PC-3 (cell line): ENCODE data around the gene GABRD. TPM values are rescaled to one million over a fixed set of nuclear protein-coding genes. Genes with fewer than 3 reads are reported as not detected.

ENCODE experiments used
- ATAC-seq: fragments of 200-7000 bp; cut with Tn5 transposase; 2 replicates; pipeline ENCODE4 v1.9.1; 2020; ENCODE audit warnings: mild to moderate bottlenecking, moderate library complexity
- BruUV-seq: library from RNA; stranded (reverse); fragments of 400-500 nt; replicated peaks from 2 replicates; lab custom pipeline; 2021; lab: Mats Ljungman, UMichigan
- CTCF ChIA-PET: fragments of 300-600 bp; sonication (Branson Sonifier 250); formaldehyde crosslinking; loops from one replicate; lab custom pipeline; 2022; ENCODE audit warnings: antibody characterized with exemption; lab: Charles Lee
- POLR2A ChIA-PET: fragments of 300-600 bp; sonication (Branson Sonifier 250); formaldehyde crosslinking; loops from one replicate; lab custom pipeline; 2022; ENCODE audit warnings: antibody characterized with exemption; ENCODE audit not compliant: unreplicated experiment; lab: Charles Lee
- DNase-seq: peaks from one replicate; pipeline ENCODE4 v3.0.0-alpha.2; 2015
- H2AFZ ChIP-seq: fragments of 300-600 bp; sonication (generic); 2 replicates; pipeline ENCODE4 v1.6.0; 2016; ENCODE audit warnings: antibody characterized with exemption, low read length
- H3F3A ChIP-seq: fragments of 300-600 bp; sonication (generic); one replicate; pipeline ENCODE4 v1.6.0; 2017; ENCODE audit warnings: antibody characterized with exemption, low read length, control low read depth, mild to moderate bottlenecking; ENCODE audit not compliant: unreplicated experiment
- H3K27ac ChIP-seq: fragments of 300-600 bp; sonication (generic); 2 replicates; pipeline ENCODE4 v1.5.1; 2016; ENCODE audit warnings: mild to moderate bottlenecking, low read length
- H3K27me3 ChIP-seq: fragments of 300-600 bp; sonication (generic); 2 replicates; pipeline ENCODE4 v1.6.1; 2016; ENCODE audit warnings: low read length, mixed read lengths
- H3K36me3 ChIP-seq: fragments of 300-600 bp; sonication (generic); 2 replicates; pipeline ENCODE4 v1.6.1; 2016; ENCODE audit warnings: low read depth, mixed run types, low read length, mixed read lengths
- H3K4me1 ChIP-seq: fragments of 300-600 bp; sonication (generic); 2 replicates; pipeline ENCODE4 v1.5.1; 2016; ENCODE audit warnings: low read length; ENCODE audit not compliant: insufficient read depth
- H3K4me2 ChIP-seq: fragments of 300-600 bp; sonication (generic); 2 replicates; pipeline ENCODE4 v1.6.0; 2016; ENCODE audit warnings: low read length
- H3K4me3 ChIP-seq: fragments of 300-600 bp; sonication (generic); 2 replicates; pipeline ENCODE4 v1.5.1; 2016; ENCODE audit warnings: mild to moderate bottlenecking, low read length, mixed read lengths
- H3K79me2 ChIP-seq: fragments of 300-600 bp; sonication (generic); 2 replicates; pipeline ENCODE4 v1.6.1; 2017; ENCODE audit warnings: low read length, mixed read lengths
- H3K9ac ChIP-seq: fragments of 300-600 bp; sonication (generic); 2 replicates; pipeline ENCODE4 v1.6.0; 2016; ENCODE audit warnings: mild to moderate bottlenecking, low read length
- H3K9me2 ChIP-seq: fragments of 300-600 bp; sonication (generic); replicated peaks from 2 replicates; pipeline ENCODE4 v1.6.1; 2016; ENCODE audit warnings: mixed run types, low read length, mixed read lengths
- H3K9me3 ChIP-seq: fragments of 300-600 bp; sonication (generic); 2 replicates; pipeline ENCODE4 v1.6.1; 2016; ENCODE audit warnings: low read length, mixed read lengths
- H4K20me1 ChIP-seq: fragments of 300-600 bp; sonication (generic); 2 replicates; pipeline ENCODE4 v1.6.1; 2016; ENCODE audit warnings: low read length, mixed read lengths
- EZH2 ChIP-seq: fragments of 300-600 bp; sonication (generic); IDR thresholded peaks from one replicate; pipeline ENCODE4 v1.6.1; 2017; ENCODE audit warnings: antibody characterized with exemption, mild to moderate bottlenecking, low read length; ENCODE audit not compliant: unreplicated experiment
- EZH2phosphoT487 ChIP-seq: fragments of 300-600 bp; sonication (generic); IDR thresholded peaks from 2 replicates; pipeline ENCODE4 v1.6.1; 2018; ENCODE audit warnings: mild to moderate bottlenecking, antibody characterized with exemption, low read length, borderline replicate concordance
- intact Hi-C: fragments of 100-400 bp; cut with micrococcal nuclease; formaldehyde crosslinking; loops from 2 replicates; pipeline ENCODE4 v1.9.0; 2023
- total RNA-seq: library from RNA; depleted of rRNA; stranded (reverse); fragments of >200 nt; gene quantifications from 2 replicates; pipeline ENCODE4 v1.2.3, GENCODE V29; 2014
- TF ChIP-seq, protein P1 (sequence below): fragments of 300-600 bp; sonication (generic); conservative IDR thresholded peaks from 2 replicates; pipeline ENCODE4 v1.5.1; 2017; ENCODE audit warnings: antibody characterized with exemption, low read depth, mild to moderate bottlenecking, low read length

GABRD gene
- total RNA-seq, 1 experiment from 2014 or later, result not detected

- intact Hi-C loops, result no loop called here
- BruUV-seq, result no TSS peak
- no peaks in the 10 kb centered on the region for H3K9me2 ChIP-seq
- no peaks in the 10 kb centered on the region for H3K9me3 ChIP-seq
- no peak overlapping the region for H2AFZ ChIP-seq
- POLR2A ChIA-PET, result no interaction called here
- peaks cover 32% of the 10 kb centered on the region for H3K27me3 ChIP-seq
- no peaks in the 10 kb centered on the region for H3K79me2 ChIP-seq
- no peak for DNase-seq
- H3K27ac ChIP-seq, result no peak overlapping the region
- no peak overlapping the region for H3K9ac ChIP-seq
- no peaks in the 10 kb centered on the region for H3K36me3 ChIP-seq
- ATAC-seq, result no peak
- H3F3A ChIP-seq, result no peaks in the 10 kb centered on the region
- TF ChIP-seq EZH2 (no peak), EZH2phosphoT487 (no peak)
- TF ChIP-seq, protein P1, sequence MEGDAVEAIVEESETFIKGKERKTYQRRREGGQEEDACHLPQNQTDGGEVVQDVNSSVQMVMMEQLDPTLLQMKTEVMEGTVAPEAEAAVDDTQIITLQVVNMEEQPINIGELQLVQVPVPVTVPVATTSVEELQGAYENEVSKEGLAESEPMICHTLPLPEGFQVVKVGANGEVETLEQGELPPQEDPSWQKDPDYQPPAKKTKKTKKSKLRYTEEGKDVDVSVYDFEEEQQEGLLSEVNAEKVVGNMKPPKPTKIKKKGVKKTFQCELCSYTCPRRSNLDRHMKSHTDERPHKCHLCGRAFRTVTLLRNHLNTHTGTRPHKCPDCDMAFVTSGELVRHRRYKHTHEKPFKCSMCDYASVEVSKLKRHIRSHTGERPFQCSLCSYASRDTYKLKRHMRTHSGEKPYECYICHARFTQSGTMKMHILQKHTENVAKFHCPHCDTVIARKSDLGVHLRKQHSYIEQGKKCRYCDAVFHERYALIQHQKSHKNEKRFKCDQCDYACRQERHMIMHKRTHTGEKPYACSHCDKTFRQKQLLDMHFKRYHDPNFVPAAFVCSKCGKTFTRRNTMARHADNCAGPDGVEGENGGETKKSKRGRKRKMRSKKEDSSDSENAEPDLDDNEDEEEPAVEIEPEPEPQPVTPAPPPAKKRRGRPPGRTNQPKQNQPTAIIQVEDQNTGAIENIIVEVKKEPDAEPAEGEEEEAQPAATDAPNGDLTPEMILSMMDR, result no peak
- CTCF ChIA-PET, result no interaction called here
- H4K20me1 ChIP-seq, result no peaks in the 10 kb centered on the region
- H3K4me2 ChIP-seq, result no peak overlapping the region
- H3K4me3 ChIP-seq, result no peak overlapping the region
- no peaks in the 10 kb centered on the region for H3K4me1 ChIP-seq
Observed at GRCh38 chr1:2023187-2023586, 4.0 kb downstream of the GABRD start.

DNA sequence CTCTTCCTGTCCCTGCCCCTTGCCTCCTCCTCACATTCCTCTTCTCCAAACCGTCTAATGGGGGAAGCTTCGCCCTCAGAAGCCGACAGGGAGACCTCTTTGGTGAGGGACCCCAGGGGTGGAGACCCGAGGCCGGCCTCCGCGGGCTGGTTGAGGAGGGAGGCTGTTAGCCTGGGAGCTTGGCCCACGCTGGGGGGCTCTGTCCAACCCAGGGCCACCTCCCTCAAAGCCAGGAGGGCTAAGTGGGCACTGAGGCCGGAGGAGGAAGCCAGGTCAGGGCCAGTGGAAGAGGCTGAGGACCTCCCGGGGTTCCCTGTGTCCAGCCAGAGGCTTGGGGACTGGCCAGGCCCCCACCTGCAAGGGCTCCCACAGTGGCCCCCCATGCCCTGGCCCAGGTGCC lies 5.3 kb downstream of the GABRD start:
- H3K9me2 ChIP-seq, result no peaks in the 10 kb centered on the region
- no peaks in the 10 kb centered on the region for H3K79me2 ChIP-seq
- BruUV-seq, result no TSS peak
- no peak overlapping the region for H3K4me3 ChIP-seq
- no peak overlapping the region for H3K4me2 ChIP-seq
- DNase-seq (no peak), ATAC-seq (no peak)
- H3K36me3 ChIP-seq, result no peaks in the 10 kb centered on the region
- no peaks in the 10 kb centered on the region for H3F3A ChIP-seq
- CTCF ChIA-PET, result no interaction called here
- peaks cover 31% of the 10 kb centered on the region for H3K27me3 ChIP-seq
- H4K20me1 ChIP-seq, result no peaks in the 10 kb centered on the region
- H3K4me1 ChIP-seq, result no peaks in the 10 kb centered on the region
- POLR2A ChIA-PET, result no interaction called here
- H2AFZ ChIP-seq, result no peak overlapping the region
- no peak overlapping the region for H3K9ac ChIP-seq
- TF ChIP-seq, protein P1, result no peak
- TF ChIP-seq EZH2 (no peak), EZH2phosphoT487 (no peak)
- no peak overlapping the region for H3K27ac ChIP-seq
- no peaks in the 10 kb centered on the region for H3K9me3 ChIP-seq
- intact Hi-C loops, result no loop called here

GRCh38 chr1:2024887-2025286 lies 5.7 kb downstream of the GABRD start:
- H3K4me3 ChIP-seq, result no peak overlapping the region
- H3K27ac ChIP-seq, result no peak overlapping the region
- no peaks in the 10 kb centered on the region for H3K9me3 ChIP-seq
- no TSS peak for BruUV-seq
- H3K9me2 ChIP-seq, result no peaks in the 10 kb centered on the region
- TF ChIP-seq EZH2 (no peak), EZH2phosphoT487 (no peak)
- TF ChIP-seq, protein P1, result no peak
- no peaks in the 10 kb centered on the region for H3F3A ChIP-seq
- H4K20me1 ChIP-seq, result no peaks in the 10 kb centered on the region
- no peak overlapping the region for H3K9ac ChIP-seq
- ATAC-seq (no peak), DNase-seq (no peak)
- no peaks in the 10 kb centered on the region for H3K4me1 ChIP-seq
- no peak overlapping the region for H2AFZ ChIP-seq
- peaks cover 27% of the 10 kb centered on the region for H3K27me3 ChIP-seq
- POLR2A ChIA-PET, result no interaction called here
- H3K4me2 ChIP-seq, result no peak overlapping the region
- H3K36me3 ChIP-seq, result no peaks in the 10 kb centered on the region
- intact Hi-C loops, result no loop called here
- no peaks in the 10 kb centered on the region for H3K79me2 ChIP-seq
- CTCF ChIA-PET, result no interaction called here
